ENCODE measurements around the gene POLR2H.

DNA sequence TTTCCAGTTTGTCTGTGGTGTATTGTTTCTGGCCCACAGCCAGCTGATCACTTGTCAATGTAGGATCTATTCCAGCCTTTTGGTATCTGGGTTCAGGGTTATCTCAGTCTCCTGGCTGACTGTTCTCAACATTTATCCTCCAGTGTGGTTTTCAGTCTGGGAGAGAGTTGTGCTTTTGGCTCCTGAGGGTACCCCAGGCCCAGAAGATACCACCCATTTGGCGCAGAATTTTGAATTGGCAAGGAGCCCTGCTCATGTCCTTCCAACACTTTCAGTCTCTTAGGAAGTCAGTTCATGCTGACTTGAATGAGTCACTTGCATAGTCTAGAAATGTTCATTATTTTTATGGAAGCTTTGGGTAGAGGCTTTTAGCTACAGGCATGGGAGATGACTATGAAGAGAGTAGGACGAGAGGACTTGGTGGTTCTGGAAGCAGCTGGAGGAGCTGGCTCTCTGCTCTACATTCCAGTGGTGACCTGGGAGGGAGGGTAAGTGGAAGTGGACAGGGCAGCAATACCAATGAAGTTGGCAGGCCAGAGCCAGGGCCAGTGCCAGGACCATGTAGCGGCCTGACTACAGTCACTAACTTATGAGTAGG, 7.2 kb downstream of the POLR2H start:
- TF ChIP-seq, protein P1, sequence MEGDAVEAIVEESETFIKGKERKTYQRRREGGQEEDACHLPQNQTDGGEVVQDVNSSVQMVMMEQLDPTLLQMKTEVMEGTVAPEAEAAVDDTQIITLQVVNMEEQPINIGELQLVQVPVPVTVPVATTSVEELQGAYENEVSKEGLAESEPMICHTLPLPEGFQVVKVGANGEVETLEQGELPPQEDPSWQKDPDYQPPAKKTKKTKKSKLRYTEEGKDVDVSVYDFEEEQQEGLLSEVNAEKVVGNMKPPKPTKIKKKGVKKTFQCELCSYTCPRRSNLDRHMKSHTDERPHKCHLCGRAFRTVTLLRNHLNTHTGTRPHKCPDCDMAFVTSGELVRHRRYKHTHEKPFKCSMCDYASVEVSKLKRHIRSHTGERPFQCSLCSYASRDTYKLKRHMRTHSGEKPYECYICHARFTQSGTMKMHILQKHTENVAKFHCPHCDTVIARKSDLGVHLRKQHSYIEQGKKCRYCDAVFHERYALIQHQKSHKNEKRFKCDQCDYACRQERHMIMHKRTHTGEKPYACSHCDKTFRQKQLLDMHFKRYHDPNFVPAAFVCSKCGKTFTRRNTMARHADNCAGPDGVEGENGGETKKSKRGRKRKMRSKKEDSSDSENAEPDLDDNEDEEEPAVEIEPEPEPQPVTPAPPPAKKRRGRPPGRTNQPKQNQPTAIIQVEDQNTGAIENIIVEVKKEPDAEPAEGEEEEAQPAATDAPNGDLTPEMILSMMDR (IDR thresholded peaks at IDR 0.05): no peak
- no peak for TF ChIP-seq POLR2A (IDR thresholded peaks at IDR 0.05)
